Measurements from ENCODE around the gene OR1N1.
"Not testable (repeated sequence)": the region's sequence is repeated elsewhere in the genome, so short reads cannot be mapped to it uniquely, and the experiment has no call there.

OR1N1 gene, protein sequence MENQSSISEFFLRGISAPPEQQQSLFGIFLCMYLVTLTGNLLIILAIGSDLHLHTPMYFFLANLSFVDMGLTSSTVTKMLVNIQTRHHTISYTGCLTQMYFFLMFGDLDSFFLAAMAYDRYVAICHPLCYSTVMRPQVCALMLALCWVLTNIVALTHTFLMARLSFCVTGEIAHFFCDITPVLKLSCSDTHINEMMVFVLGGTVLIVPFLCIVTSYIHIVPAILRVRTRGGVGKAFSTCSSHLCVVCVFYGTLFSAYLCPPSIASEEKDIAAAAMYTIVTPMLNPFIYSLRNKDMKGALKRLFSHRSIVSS

DNA sequence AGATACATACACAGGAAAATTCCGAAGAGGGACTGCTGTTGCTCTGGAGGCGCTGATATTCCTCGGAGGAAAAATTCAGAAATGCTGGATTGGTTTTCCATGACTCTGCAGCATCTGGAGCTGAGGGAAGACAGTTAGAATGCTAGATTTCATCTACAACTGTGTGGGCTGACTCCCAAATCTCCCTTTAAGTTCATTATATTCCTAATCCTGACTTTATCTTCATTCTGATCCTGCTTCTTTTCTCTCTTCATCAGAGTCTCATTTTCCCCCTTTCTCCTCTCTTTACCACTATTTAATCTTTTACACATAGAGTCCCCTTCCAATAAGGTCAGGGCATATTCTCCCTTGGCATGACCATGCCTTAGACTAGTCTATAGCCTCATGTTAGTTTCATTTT lies at the start of gene OR1N1:
Gene OR1N1, minus strand, starts transcription at position 101 of the 400 bp plus-strand sequence. Its CDS starts 0 bp downstream, at position 101.
- no peak for DNase-seq

DNA sequence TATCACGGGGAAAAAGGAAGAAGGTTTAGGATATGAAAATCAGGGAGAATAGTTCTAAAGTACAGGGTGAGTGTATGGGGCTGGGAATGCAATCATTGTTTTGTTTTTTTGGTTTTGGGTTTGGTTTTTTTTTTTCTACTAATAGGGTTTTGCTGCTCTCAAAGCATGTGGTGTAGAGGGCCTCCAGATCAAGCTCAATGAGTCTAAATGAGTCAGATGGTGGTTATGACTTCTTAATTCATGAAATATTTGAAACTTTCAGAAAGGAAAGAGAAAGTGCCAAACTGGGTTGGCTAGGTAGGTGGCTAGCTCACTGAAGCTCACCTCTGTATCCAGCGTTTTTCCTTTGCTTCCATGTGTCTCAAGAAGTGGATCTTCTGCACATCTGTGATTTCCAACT lies 45.4 kb upstream of the OR1N1 start:
- DNase-seq, result no peak

DNA sequence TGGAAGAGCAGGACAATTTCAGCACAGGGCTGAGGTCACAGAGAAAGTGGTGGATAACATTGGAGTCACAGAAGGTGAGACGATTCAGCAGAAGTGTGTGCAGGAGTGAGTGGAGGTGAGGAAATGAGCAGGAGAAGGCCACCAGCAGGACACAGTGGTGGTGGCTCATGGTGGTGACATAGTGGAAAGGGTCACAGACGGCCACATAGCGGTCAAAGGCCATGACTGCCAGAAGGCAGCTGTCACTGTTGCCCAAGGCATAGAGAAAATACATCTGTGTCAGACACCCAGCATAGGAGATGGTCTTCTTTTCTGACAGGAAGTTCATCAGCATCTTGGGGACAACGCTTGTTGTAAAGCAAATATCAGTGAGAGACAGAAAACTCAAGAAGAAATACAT lies 40.8 kb upstream of the OR1N1 start:
- DNase-seq, result no peak

DNA sequence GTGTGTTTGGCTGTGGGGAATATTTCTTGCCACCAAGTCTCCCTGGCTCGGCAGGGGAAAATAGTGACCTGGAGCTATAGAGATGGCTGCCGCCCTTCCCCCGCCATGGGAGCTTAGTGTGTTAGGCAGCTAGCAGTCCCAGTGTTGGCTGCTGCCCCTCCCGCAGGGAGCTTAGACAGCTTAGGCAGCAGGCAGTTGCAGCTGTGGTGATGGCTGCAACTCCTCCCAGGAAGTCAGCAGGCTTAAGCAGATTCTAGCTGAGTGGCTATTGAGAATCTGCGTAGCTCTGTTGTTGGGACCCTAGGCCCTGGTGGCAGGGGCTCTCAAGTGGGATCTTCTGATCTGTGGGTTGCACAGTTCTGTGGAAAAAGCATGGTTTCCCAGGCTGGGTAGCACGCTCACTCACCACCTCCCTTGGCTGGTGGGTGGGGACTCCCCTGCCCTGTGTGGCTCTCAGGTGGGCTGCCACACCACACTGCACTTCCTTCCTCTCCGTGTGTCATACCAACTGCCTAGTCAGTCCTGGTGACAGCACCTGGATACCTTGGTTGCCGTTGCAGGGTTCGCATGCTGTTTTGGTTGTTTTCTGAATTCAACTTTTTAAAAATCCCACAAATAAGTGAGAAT lies 35.2 kb upstream of the OR1N1 start:
- no peak for DNase-seq

DNA sequence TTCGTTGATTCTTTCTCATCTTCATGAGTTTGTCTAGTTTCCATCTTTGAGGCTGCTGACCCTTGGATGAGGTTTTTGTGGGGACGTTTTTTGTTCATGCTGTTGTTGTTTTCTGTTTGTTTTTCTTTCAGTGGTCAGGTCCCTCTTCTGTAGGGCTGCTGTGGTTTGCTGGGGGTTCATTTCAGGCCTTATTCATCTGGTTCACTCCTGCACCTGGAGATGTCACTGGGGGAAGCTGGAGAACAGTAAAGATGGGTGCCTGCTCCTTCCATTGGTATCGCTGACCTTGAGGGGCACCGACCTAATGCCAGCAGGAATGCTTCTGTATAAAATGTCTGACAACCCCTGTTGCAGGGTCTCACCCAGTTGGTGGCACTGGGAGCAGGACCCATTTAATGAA lies 34.4 kb upstream of the OR1N1 start:
- no peak for DNase-seq

DNA sequence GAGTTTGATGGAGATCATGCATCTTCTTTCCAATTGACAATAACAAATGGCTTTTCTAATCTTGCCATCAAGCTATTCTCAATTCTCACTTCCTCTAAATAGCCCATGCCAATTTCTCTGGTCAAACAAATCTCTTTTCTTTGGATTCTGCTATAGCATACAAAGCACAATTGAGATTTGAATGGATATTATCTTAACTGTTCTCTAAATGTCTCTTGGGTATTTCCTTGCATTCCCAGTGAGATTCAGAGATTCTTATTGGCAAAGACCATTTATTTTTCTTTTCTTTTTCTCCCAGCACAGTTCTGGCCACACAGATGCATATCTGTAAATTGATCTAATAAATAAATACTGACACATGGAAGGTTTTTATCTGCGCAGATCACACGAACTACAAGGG lies 25.7 kb upstream of the OR1N1 start, which contains the start of gene OR1N2:
Gene OR1N2, plus strand, starts transcription at position 301 of the 400 bp plus-strand sequence. CDS start 100 bp downstream, outside the sequence.
- no peak for DNase-seq

DNA sequence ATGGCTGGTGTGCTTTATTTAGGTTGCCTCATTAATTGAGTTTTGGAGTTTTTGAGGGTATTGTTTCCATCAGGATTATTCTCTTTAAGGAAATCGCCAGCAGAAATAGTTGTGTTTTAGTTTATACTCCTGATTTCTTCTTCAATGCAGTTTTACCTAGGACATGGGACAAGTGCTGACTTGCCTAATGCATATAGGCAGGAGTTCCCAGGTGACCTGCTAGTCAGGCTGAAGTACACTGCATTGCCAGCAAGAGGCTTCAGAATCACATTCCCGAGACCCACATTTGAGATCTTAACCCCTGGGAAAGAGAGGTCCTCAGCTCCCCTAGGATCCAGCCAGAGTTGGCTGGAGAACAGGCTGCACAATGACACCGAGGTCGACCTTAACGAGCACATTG lies 24.3 kb upstream of the OR1N1 start:
- DNase-seq, result no peak

DNA sequence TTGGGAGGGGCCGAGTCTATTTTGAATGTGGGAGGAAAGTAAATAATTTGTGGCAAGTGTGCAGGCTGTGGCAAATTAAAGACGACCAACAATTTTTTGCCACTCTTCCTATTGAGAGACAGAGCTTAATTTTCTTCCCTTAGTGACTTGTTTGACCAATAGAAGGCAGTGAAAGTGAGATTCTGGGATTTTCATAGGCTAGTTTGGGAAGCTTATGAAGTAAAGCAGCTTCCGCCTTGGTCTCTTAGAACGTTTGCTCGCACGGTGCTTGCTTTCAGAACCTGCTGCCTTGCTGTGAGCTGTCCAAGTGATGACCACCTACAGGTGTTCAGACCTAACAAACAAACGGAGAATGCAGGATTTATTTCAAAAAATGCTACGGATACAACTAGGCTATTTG lies 19.1 kb upstream of the OR1N1 start:
- DNase-seq, result no peak

DNA sequence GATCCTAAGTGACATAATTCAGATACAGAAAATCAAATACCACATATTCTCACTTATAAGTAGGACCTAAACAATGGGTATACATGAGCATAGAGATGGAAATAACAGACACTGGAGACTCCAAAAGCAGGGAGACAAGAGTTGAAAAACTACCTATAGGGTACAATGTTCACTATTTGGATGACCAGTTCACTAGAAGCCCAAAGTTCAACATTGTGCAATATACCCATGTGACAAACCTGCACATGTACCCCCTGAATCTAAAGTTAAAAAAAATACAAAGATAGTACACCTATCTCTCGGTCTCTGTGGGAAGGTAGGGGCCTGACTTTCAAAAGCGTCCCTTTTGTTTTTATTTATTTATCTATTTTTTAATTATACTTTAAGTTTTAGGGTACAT lies 11.7 kb upstream of the OR1N1 start:
- no peak for DNase-seq

DNA sequence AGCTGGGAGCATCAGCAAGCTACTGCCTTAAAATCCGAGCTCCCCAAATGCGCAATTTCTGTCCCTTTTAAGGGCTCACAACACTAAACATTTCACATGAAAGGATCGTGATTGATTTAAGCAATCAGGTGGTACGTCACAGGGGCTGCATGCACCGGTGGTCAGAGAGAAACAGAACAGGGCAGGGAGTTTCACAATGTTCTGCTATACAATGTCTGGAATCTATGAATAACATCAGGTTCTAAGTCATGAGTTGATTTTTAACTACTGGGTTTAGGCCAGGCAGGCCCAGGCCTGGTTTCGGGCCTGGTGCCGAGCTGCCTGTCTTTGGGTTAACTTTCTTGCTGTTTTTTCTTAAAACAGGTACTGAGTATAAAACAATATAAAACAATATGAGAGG lies 10.0 kb upstream of the OR1N1 start:
- not testable (repeated sequence) for DNase-seq

DNA sequence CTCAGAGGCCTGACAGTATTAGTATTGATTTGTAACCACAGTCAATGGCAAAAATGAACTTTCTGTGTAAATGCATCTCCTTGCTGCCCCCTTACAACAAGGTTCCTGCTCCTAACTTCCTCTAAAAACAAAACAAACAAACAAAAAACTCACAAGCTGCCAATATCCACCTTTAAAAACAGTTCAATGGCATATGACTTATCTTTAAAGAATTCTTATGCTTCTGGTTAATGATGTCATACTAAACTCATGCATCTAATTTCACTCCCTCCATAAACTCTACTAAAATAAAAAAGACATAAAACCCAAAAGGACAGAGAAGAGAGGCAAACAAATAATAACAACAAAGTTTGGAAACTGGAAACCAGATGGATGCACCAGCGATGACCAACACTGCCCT lies 9.0 kb upstream of the OR1N1 start:
- no peak for DNase-seq

DNA sequence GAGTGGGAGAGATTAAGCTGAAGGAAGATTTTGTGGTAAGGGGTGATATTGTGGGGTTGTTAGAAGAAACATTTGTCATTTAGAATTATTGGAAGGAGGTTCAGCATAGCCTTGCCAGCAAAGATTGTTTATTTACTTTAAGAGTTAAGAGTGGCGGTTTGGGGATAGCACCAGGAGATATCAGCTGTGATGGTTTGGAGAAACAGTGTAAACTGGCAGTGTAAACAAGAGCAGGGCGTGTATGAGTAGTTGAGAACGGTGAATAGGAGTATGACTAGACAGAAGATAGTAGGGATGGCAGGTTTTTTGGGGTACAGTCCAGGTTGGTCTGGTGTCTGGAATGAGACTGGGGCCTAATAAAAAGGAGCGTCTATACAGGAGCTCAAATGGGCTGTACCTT lies 4.1 kb upstream of the OR1N1 start:
- DNase-seq, result not testable (repeated sequence)

DNA sequence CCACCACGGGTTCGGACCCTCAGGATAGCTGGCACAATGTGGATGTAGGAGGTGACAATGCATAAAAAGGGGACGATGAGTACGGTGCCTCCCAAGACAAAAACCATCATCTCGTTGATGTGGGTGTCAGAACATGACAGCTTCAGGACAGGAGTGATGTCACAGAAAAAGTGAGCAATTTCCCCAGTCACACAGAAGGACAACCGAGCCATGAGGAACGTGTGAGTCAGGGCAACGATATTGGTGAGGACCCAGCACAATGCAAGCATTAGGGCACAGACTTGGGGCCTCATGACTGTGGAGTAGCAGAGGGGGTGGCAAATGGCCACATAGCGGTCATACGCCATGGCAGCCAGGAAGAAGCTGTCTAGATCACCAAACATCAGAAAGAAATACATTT lies 491 bp downstream of the OR1N1 start:
- no peak for DNase-seq

DNA sequence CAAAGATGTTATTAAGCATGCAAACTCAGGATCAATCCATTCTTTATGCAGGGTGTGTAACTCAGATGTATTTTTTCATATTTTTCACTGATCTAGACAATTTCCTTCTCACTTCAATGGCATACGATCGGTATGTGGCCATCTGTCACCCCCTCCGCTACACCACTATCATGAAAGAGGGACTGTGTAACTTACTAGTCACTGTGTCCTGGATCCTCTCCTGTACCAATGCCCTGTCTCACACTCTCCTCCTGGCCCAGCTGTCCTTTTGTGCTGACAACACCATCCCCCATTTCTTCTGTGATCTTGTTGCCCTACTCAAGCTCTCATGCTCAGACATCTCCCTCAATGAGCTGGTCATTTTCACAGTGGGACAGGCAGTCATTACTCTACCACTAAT lies 7.7 kb downstream of the OR1N1 start:
- DNase-seq, result no peak

DNA sequence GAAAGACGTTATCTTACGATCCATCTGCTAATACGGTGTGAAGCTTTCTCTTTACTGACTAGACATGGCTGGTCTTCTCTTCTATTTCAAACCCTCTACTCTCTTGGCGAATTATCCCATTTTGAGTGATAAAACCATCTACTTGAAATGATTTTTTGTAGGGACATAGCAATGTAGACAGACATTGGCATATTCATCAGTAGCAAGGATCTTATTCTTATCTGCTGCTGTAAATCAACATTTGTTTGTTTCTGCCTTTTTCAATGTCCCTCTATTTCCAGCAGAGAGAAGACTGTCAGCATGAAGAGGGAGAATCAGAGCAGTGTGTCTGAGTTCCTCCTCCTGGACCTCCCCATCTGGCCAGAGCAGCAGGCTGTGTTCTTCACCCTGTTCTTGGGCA lies 8.3 kb downstream of the OR1N1 start, which contains the start of gene OR1J4:
Gene OR1J4, plus strand, starts transcription at position 301 of the 400 bp plus-strand sequence. Its CDS starts 0 bp downstream, at position 301.
- no peak for DNase-seq

DNA sequence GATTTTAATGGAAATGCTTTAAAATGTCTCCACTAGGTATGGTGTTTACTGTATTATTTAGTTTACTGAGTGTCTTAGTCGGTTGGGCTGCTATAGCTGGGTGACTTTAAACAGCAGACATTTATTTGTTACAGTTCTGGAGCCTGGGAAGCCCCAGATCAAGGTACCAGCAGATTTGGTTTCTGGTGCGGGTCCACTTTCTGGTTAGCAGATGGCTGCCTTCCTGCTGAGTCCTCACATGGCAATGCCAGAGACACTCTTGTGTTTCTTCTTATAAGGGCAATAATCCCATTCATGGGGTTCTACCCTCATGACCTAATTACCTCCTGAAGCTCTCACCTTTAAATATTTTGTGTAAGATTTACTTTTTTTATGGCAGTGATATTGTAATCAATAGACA lies 8.9 kb downstream of the OR1N1 start:
- DNase-seq, result no peak

DNA sequence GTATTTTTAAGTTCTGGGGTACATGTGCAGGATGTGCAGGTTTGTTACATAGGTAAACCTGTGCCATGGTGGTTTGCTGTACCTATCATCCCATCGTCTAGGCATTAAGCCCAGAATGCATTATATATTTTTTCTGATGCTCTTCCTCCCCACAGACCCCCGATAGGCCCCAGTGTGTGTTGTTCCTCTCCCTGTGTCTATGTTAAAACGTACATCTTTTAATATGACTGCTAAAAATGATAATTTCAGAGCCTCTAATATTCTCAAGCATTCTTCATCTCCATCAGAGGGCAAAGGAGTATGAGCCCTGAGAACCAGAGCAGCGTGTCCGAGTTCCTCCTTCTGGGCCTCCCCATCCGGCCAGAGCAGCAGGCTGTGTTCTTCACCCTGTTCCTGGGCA lies 16.6 kb downstream of the OR1N1 start, which contains the start of gene OR1J2:
Gene OR1J2, plus strand, starts transcription at position 301 of the 400 bp plus-strand sequence. Its CDS starts 0 bp downstream, at position 301.
- DNase-seq, result no peak

DNA sequence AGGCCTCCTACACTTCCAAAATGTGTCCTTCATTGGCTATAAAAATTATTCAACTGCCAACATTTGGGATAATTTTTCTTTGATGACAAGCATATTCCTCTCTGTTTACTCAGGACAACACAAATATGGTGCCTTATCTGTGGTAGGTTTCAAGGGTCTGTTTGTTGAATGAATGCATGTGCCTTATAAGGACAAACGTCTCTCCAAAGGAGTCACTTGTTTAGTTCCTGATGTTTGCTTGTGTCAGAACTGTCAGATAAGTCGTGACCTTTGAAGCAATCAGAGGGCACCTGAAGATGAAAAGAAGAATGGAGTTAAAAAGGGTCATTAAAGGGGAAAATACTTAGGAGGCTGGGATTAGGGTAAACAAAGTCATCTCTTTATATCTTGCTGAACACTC lies 20.1 kb downstream of the OR1N1 start:
- no peak for DNase-seq

DNA sequence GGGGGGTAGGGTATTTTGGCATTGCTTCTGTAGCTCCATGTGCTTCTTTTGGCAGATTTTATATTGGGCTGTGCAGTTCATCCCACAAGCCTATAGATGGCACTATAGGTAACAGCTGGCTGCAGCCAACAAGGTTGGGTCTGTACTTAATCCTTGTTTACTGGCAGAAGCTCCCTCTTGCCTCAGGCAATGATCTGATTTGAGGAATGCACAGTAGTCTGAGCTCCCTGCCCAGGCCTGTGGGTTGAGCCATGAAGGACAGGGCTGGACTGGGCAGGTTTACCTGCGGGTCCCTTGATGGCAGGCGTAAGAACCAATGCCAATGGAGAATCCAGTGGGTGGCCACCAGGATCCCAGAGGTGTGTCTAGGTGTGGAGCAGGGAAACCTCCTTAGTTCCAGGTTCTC lies 28.2 kb downstream of the OR1N1 start:
- DNase-seq, result no peak

DNA sequence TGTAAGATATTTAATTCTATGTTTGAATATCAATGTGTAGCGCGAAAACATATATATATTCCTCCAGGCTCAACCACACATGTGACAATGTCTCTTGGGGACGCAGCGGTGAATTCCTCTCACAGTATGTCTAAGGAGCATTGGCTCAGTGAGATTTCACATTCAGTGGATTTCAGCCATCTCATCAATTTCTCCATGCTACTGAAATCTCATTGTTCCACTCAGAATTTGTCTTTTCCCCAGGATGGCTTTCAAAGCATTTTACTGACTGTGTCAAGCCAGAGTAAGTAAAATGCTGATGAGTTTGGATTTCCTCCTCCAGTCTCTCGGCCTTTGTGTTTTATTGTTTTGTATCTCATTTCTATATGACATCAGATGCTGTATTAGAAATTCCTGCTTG lies 48.0 kb downstream of the OR1N1 start:
- DNase-seq, result no peak

DNA sequence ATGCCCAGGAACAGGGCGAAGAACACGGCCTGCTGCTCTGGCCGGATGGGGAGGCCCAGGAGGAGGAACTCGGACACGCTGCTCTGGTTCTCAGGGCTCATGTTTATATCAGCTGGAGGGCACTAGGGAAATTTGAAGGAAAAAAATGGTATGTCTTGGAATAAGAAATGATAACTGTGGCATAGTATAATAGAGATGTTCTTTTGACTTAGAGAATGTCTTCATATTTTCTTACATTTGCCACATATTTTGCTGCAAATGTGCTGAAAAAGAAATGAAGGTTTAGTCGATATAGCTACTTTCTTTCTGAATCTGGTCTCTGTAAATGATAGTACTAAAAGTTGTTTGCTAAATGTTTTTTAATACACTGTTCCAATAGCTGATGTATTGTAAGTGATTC lies 49.3 kb downstream of the OR1N1 start, which contains the start of gene OR1J1:
Gene OR1J1, minus strand, starts transcription at position 101 of the 400 bp plus-strand sequence. Its CDS starts 0 bp downstream, at position 101.
- no peak for DNase-seq

DNA sequence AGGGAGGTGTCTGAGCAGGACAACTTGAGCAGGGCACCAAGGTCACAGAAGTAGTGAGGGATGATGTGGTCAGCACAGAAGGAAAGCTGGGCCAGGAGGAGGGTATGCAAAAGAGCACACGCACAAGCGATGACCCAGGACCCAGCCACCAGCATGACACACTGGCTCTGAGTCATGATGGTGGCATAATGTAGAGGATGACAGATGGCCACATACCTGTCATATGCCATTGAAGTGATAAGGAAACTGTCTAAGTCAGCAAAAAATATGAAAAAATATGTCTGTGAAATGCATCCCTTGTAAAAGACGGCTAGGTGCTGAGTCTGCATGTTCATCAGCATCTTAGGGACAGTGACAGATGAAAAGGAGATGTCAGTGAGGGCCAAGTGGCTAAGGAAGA lies 49.7 kb downstream of the OR1N1 start:
- DNase-seq, result no peak

Measured in anterior cingulate cortex (tissue), 58 donors.